ENCODE measurements around the gene SMCO3.
"Not testable (repeated sequence)": the region's sequence is repeated elsewhere in the genome, so short reads cannot be mapped to it uniquely, and the experiment has no call there.

Gene SMCO3

DNA sequence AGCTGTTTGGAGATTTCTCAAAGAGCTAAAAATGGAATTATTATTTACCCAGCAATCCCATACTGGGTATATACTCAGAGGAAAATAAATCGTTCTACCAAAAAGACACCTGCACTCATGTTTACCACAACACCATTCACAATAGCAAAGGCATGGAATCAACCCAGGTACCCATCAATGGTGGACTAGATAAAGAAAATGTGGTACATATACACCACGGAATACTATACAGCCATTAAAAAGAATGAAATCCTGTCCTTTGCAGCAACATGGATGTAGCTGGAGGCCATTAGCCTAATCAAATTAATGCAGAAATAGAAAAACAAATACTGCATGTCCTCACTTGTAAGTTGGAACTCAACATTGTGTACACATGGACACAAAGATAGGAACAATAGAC is 48.6 kb downstream of the SMCO3 start:
- Histone ChIP-seq H3K4me2 (ENCODE audit: low read length) (no peak overlapping the region), H4K20me1 (ENCODE audit: control insufficient read depth, insufficient read depth, low read depth, low read length) (no peaks in the 10 kb centered on the region)

DNA sequence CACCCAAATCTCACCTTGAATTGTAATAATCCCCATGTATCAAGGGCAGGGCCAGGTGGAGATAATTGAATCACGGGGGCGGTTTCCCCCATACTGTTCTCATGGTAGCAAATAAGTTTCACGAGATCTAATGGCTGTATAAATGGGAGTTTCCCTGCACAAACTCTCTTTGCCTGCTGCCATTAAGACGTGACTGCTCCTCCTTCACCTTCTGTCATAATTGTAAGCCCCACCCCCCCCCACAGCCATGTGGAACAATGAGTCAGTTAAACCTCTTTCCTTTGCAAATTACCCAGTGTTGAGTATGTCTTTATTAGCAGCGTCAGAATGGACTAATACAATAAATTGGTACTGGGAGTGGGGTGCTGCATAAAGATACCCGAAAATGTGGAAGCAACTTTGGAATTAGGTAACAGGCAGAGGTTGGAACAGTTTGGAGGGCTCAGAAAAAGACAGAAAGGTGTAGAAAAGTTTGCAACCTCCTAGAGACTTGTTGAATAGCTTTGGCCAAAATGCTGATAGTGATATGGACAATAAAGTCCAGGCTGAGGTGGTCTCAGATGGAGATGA is 54.2 kb downstream of the SMCO3 start:
- not testable (repeated sequence) for H3K4me2 ChIP-seq (ENCODE audit: low read length); H4K20me1 ChIP-seq (ENCODE audit: control insufficient read depth, insufficient read depth, low read depth, low read length); H3F3A ChIP-seq (ENCODE audit: control insufficient read depth, insufficient read depth); H3K27ac ChIP-seq (ENCODE audit: low read depth, low read length); H3K4me1 ChIP-seq (ENCODE audit: control insufficient read depth, low read length); H3K9me2 ChIP-seq (replicated peaks; ENCODE audit: control insufficient read depth, low read length); H3K36me3 ChIP-seq (ENCODE audit: control insufficient read depth, low read length); H3K79me2 ChIP-seq (ENCODE audit: control insufficient read depth, low read length); H3K27me3 ChIP-seq (ENCODE audit: control insufficient read depth, low read length); H3K4me3 ChIP-seq (ENCODE audit: low read length)
- H3K9me3 ChIP-seq (ENCODE audit: control insufficient read depth, insufficient read depth, low read length): peaks cover 14% of the 10 kb centered on the region; the same call in 1 of the 2 replicates

More for the DNA sequence above, 48.6 kb downstream of the SMCO3 start:
- H3K79me2 ChIP-seq (ENCODE audit: control insufficient read depth, low read length): peaks cover 19% of the 10 kb centered on the region
- peaks cover 10% of the 10 kb centered on the region for H3F3A ChIP-seq (ENCODE audit: control insufficient read depth, insufficient read depth)
- H3K4me3 ChIP-seq (ENCODE audit: low read length): no peak overlapping the region
- H3K9me3 ChIP-seq (ENCODE audit: control insufficient read depth, insufficient read depth, low read length): peaks cover 9% of the 10 kb centered on the region; the same call in 1 of the 2 replicates
- peaks cover 39% of the 10 kb centered on the region for H3K36me3 ChIP-seq (ENCODE audit: control insufficient read depth, low read length)
- no peak for TF ChIP-seq EZH2phosphoT487 (IDR thresholded peaks at IDR 0.05; ENCODE audit: borderline replicate concordance, low read length)
- TF ChIP-seq, protein P1, sequence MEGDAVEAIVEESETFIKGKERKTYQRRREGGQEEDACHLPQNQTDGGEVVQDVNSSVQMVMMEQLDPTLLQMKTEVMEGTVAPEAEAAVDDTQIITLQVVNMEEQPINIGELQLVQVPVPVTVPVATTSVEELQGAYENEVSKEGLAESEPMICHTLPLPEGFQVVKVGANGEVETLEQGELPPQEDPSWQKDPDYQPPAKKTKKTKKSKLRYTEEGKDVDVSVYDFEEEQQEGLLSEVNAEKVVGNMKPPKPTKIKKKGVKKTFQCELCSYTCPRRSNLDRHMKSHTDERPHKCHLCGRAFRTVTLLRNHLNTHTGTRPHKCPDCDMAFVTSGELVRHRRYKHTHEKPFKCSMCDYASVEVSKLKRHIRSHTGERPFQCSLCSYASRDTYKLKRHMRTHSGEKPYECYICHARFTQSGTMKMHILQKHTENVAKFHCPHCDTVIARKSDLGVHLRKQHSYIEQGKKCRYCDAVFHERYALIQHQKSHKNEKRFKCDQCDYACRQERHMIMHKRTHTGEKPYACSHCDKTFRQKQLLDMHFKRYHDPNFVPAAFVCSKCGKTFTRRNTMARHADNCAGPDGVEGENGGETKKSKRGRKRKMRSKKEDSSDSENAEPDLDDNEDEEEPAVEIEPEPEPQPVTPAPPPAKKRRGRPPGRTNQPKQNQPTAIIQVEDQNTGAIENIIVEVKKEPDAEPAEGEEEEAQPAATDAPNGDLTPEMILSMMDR (IDR thresholded peaks at IDR 0.05; ENCODE audit: low read depth, low read length, poor library complexity, severe bottlenecking): no peak
- no peak overlapping the region for H3K27ac ChIP-seq (ENCODE audit: low read depth, low read length)
- H3K9me2 ChIP-seq (replicated peaks; ENCODE audit: control insufficient read depth, low read length): no peaks in the 10 kb centered on the region
- peaks cover 24% of the 10 kb centered on the region for H3K4me1 ChIP-seq (ENCODE audit: control insufficient read depth, low read length)
- no peaks in the 10 kb centered on the region for H3K27me3 ChIP-seq (ENCODE audit: control insufficient read depth, low read length)

DNA sequence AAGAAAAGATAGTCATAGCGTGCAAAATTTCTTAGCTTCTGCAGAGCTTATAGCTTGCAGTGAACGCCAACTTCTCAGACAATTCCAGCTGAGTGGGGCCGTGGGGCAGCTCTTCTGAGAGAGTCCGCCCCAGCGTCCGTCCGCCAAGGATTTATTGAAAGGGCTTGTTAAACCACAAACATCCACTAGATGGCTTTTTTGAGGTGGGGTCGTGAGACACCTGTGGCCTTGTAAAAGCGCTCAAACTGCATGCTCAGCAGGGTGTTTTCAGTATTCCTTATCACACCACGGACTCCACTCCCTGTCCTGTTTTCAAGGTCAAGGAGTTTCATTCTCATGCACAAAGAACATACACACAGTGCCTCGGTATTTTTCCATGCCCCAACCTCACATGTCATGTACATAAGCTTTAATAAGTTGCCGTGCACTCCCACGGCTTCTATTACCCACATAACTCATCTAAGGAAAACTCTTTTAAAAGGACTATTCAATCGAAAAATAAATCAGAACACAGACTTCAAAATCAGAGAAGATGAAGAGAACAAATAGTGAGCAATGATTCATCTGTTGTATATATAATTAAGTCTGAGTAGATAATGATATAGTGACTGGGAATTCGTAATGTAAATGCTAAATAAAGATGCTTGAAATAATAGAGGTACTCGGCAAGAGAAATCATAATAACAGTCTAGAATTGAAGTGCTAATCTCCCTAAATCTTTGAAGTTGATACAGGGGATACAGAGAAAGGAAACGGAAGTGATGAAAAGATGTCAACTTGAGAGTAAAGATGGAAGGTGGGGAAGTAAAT is 57.4 kb downstream of the SMCO3 start:
- no peaks in the 10 kb centered on the region for H3K9me2 ChIP-seq (replicated peaks; ENCODE audit: control insufficient read depth, low read length)
- H3K4me3 ChIP-seq (ENCODE audit: low read length): no peak overlapping the region
- no peak for TF ChIP-seq EZH2phosphoT487 (IDR thresholded peaks at IDR 0.05; ENCODE audit: borderline replicate concordance, low read length)
- TF ChIP-seq, protein P1 (IDR thresholded peaks at IDR 0.05; ENCODE audit: low read depth, low read length, poor library complexity, severe bottlenecking): peak; percentile 49
- no peak overlapping the region for H3K4me2 ChIP-seq (ENCODE audit: low read length)
- H3K36me3 ChIP-seq (ENCODE audit: control insufficient read depth, low read length): no peaks in the 10 kb centered on the region
- H3F3A ChIP-seq (ENCODE audit: control insufficient read depth, insufficient read depth): no peaks in the 10 kb centered on the region
- no peaks in the 10 kb centered on the region for H3K27me3 ChIP-seq (ENCODE audit: control insufficient read depth, low read length)
- H3K79me2 ChIP-seq (ENCODE audit: control insufficient read depth, low read length): no peaks in the 10 kb centered on the region
- peaks cover 14% of the 10 kb centered on the region; the same call in 1 of the 2 replicates for H3K9me3 ChIP-seq (ENCODE audit: control insufficient read depth, insufficient read depth, low read length)
- no peak overlapping the region for H3K27ac ChIP-seq (ENCODE audit: low read depth, low read length)
- no peaks in the 10 kb centered on the region for H4K20me1 ChIP-seq (ENCODE audit: control insufficient read depth, insufficient read depth, low read depth, low read length)
- H3K4me1 ChIP-seq (ENCODE audit: control insufficient read depth, low read length): no peaks in the 10 kb centered on the region

Data from DOHH2 (cell line).